ES-I3 (cell line): ENCODE data around the gene THAP2.

Experiments used
- H3K36me3 ChIP-seq: 2 replicates; pipeline ENCODE4 v1.6.1; 2013; ENCODE audit warnings: mild to moderate bottlenecking, low read length, control low read depth, moderate library complexity; ENCODE audit not compliant: insufficient read depth
- H3K4me1 ChIP-seq: 2 replicates; pipeline ENCODE4 v1.6.1; 2013; ENCODE audit warnings: mild to moderate bottlenecking, control low read depth, low read length; ENCODE audit not compliant: insufficient read depth
- H3K9ac ChIP-seq: 2 replicates; pipeline ENCODE4 v1.6.1; 2013; ENCODE audit warnings: low read depth, mild to moderate bottlenecking, low read length, moderate library complexity
- H3K9me3 ChIP-seq: 2 replicates; pipeline ENCODE4 v1.6.1; 2013; ENCODE audit warnings: mild to moderate bottlenecking, low read length, moderate library complexity; ENCODE audit not compliant: control insufficient read depth, insufficient read depth

The THAP2 gene

GRCh38 chr12:71702590-71702989 is 38.5 kb downstream of the THAP2 start:
- H3K9ac ChIP-seq: no peak overlapping the region
- peaks cover 2% of the 10 kb centered on the region; the same call in 1 of the 2 replicates for H3K4me1 ChIP-seq
- H3K36me3 ChIP-seq: no peaks in the 10 kb centered on the region; the same call in 1 of the 2 replicates
- no peaks in the 10 kb centered on the region for H3K9me3 ChIP-seq

GRCh38 chr12:71703206-71703605 is 39.1 kb downstream of the THAP2 start:
- Histone ChIP-seq H3K4me1 (peaks cover 8% of the 10 kb centered on the region; the same call in 1 of the 2 replicates), H3K36me3 (no peaks in the 10 kb centered on the region; the same call in 1 of the 2 replicates)

GRCh38 chr12:71704920-71705319 is 40.8 kb downstream of the THAP2 start:
- Histone ChIP-seq H3K4me1 (peaks cover 8% of the 10 kb centered on the region; the same call in 1 of the 2 replicates), H3K9ac (no peak overlapping the region), H3K36me3 (no peaks in the 10 kb centered on the region; the same call in 1 of the 2 replicates), H3K9me3 (no peaks in the 10 kb centered on the region)

More at GRCh38 chr12:71703206-71703605, 39.1 kb downstream of the THAP2 start:
- H3K9me3 ChIP-seq: no peaks in the 10 kb centered on the region
- H3K9ac ChIP-seq: no peak overlapping the region

GRCh38 chr12:71708658-71709057 is 44.6 kb downstream of the THAP2 start:
- Histone ChIP-seq H3K9ac (no peak overlapping the region), H3K4me1 (peaks cover 8% of the 10 kb centered on the region; the same call in 1 of the 2 replicates), H3K9me3 (no peaks in the 10 kb centered on the region; the same call in 1 of the 2 replicates), H3K36me3 (no peaks in the 10 kb centered on the region)

GRCh38 chr12:71710276-71711125 is 46.4 kb downstream of the THAP2 start:
- H3K9me3 ChIP-seq: no peaks in the 10 kb centered on the region; the same call in 1 of the 2 replicates
- H3K36me3 ChIP-seq: no peaks in the 10 kb centered on the region
- H3K9ac ChIP-seq: no peak overlapping the region
- H3K4me1 ChIP-seq: peaks cover 8% of the 10 kb centered on the region; the same call in 1 of the 2 replicates

- H3K9me3 ChIP-seq: no peaks in the 10 kb centered on the region
- no peak overlapping the region for H3K9ac ChIP-seq
- no peaks in the 10 kb centered on the region for H3K4me1 ChIP-seq
- H3K36me3 ChIP-seq: no peaks in the 10 kb centered on the region
These were observed 54.5 kb downstream of the THAP2 start for GRCh38 chr12:71718611-71719010.

- no peaks in the 10 kb centered on the region for H3K4me1 ChIP-seq
- no peaks in the 10 kb centered on the region for H3K9me3 ChIP-seq
- no peaks in the 10 kb centered on the region for H3K36me3 ChIP-seq
- H3K9ac ChIP-seq: no peak overlapping the region
These were observed 55.7 kb downstream of the THAP2 start for GRCh38 chr12:71719647-71720370.

- Histone ChIP-seq H3K4me1 (no peaks in the 10 kb centered on the region), H3K36me3 (no peaks in the 10 kb centered on the region), H3K9ac (no peak overlapping the region), H3K9me3 (no peaks in the 10 kb centered on the region)
These were observed 57.8 kb downstream of the THAP2 start for GRCh38 chr12:71721783-71722505.

- H3K9me3 ChIP-seq: no peaks in the 10 kb centered on the region
- H3K9ac ChIP-seq: no peak overlapping the region
- no peaks in the 10 kb centered on the region for H3K4me1 ChIP-seq
- H3K36me3 ChIP-seq: no peaks in the 10 kb centered on the region
These were observed 60.9 kb downstream of the THAP2 start for GRCh38 chr12:71725011-71725410.

GRCh38 chr12:71726548-71726947 is 62.4 kb downstream of the THAP2 start:
- Histone ChIP-seq H3K9me3 (no peaks in the 10 kb centered on the region), H3K4me1 (no peaks in the 10 kb centered on the region; the same call in 1 of the 2 replicates), H3K36me3 (no peaks in the 10 kb centered on the region), H3K9ac (no peak overlapping the region)

GRCh38 chr12:71727958-71728357 is 63.9 kb downstream of the THAP2 start:
- H3K36me3 ChIP-seq: no peaks in the 10 kb centered on the region
- no peak overlapping the region for H3K9ac ChIP-seq
- no peaks in the 10 kb centered on the region for H3K9me3 ChIP-seq
- H3K4me1 ChIP-seq: no peaks in the 10 kb centered on the region; the same call in 1 of the 2 replicates
